PC-3 (cell line): Measurements from ENCODE around the gene TUBB1. TPM values are rescaled to one million over a fixed set of nuclear protein-coding genes. Genes with fewer than 3 reads are reported as not detected.

Experiments
- ATAC-seq: fragments of 200-7000 bp; cut with Tn5 transposase; 2 replicates; pipeline ENCODE4 v1.9.1; 2020; ENCODE audit warnings: mild to moderate bottlenecking, moderate library complexity
- BruUV-seq: library from RNA; stranded (reverse); fragments of 400-500 nt; replicated peaks from 2 replicates; lab custom pipeline; 2021; lab: Mats Ljungman, UMichigan
- CTCF ChIA-PET: fragments of 300-600 bp; sonication (Branson Sonifier 250); formaldehyde crosslinking; loops from one replicate; lab custom pipeline; 2022; ENCODE audit warnings: antibody characterized with exemption; lab: Charles Lee
- POLR2A ChIA-PET: fragments of 300-600 bp; sonication (Branson Sonifier 250); formaldehyde crosslinking; loops from one replicate; lab custom pipeline; 2022; ENCODE audit warnings: antibody characterized with exemption; ENCODE audit not compliant: unreplicated experiment; lab: Charles Lee
- DNase-seq: peaks from one replicate; pipeline ENCODE4 v3.0.0-alpha.2; 2015
- H2AFZ ChIP-seq: fragments of 300-600 bp; sonication (generic); 2 replicates; pipeline ENCODE4 v1.6.0; 2016; ENCODE audit warnings: antibody characterized with exemption, low read length
- H3F3A ChIP-seq: fragments of 300-600 bp; sonication (generic); one replicate; pipeline ENCODE4 v1.6.0; 2017; ENCODE audit warnings: antibody characterized with exemption, low read length, control low read depth, mild to moderate bottlenecking; ENCODE audit not compliant: unreplicated experiment
- H3K27ac ChIP-seq: fragments of 300-600 bp; sonication (generic); 2 replicates; pipeline ENCODE4 v1.5.1; 2016; ENCODE audit warnings: mild to moderate bottlenecking, low read length
- H3K27me3 ChIP-seq: fragments of 300-600 bp; sonication (generic); 2 replicates; pipeline ENCODE4 v1.6.1; 2016; ENCODE audit warnings: low read length, mixed read lengths
- H3K36me3 ChIP-seq: fragments of 300-600 bp; sonication (generic); 2 replicates; pipeline ENCODE4 v1.6.1; 2016; ENCODE audit warnings: low read depth, mixed run types, low read length, mixed read lengths
- H3K4me1 ChIP-seq: fragments of 300-600 bp; sonication (generic); 2 replicates; pipeline ENCODE4 v1.5.1; 2016; ENCODE audit warnings: low read length; ENCODE audit not compliant: insufficient read depth
- H3K4me2 ChIP-seq: fragments of 300-600 bp; sonication (generic); 2 replicates; pipeline ENCODE4 v1.6.0; 2016; ENCODE audit warnings: low read length
- H3K4me3 ChIP-seq: fragments of 300-600 bp; sonication (generic); 2 replicates; pipeline ENCODE4 v1.5.1; 2016; ENCODE audit warnings: mild to moderate bottlenecking, low read length, mixed read lengths
- H3K79me2 ChIP-seq: fragments of 300-600 bp; sonication (generic); 2 replicates; pipeline ENCODE4 v1.6.1; 2017; ENCODE audit warnings: low read length, mixed read lengths
- H3K9ac ChIP-seq: fragments of 300-600 bp; sonication (generic); 2 replicates; pipeline ENCODE4 v1.6.0; 2016; ENCODE audit warnings: mild to moderate bottlenecking, low read length
- H3K9me2 ChIP-seq: fragments of 300-600 bp; sonication (generic); replicated peaks from 2 replicates; pipeline ENCODE4 v1.6.1; 2016; ENCODE audit warnings: mixed run types, low read length, mixed read lengths
- H3K9me3 ChIP-seq: fragments of 300-600 bp; sonication (generic); 2 replicates; pipeline ENCODE4 v1.6.1; 2016; ENCODE audit warnings: low read length, mixed read lengths
- H4K20me1 ChIP-seq: fragments of 300-600 bp; sonication (generic); 2 replicates; pipeline ENCODE4 v1.6.1; 2016; ENCODE audit warnings: low read length, mixed read lengths
- CTCF ChIP-seq: fragments of 300-600 bp; sonication (generic); conservative IDR thresholded peaks from 2 replicates; pipeline ENCODE4 v1.5.1; 2017; ENCODE audit warnings: antibody characterized with exemption, low read depth, mild to moderate bottlenecking, low read length
- EZH2 ChIP-seq: fragments of 300-600 bp; sonication (generic); IDR thresholded peaks from one replicate; pipeline ENCODE4 v1.6.1; 2017; ENCODE audit warnings: antibody characterized with exemption, mild to moderate bottlenecking, low read length; ENCODE audit not compliant: unreplicated experiment
- EZH2phosphoT487 ChIP-seq: fragments of 300-600 bp; sonication (generic); IDR thresholded peaks from 2 replicates; pipeline ENCODE4 v1.6.1; 2018; ENCODE audit warnings: mild to moderate bottlenecking, antibody characterized with exemption, low read length, borderline replicate concordance
- intact Hi-C: fragments of 100-400 bp; cut with micrococcal nuclease; formaldehyde crosslinking; loops from 2 replicates; pipeline ENCODE4 v1.9.0; 2023
- total RNA-seq: library from RNA; depleted of rRNA; stranded (reverse); fragments of >200 nt; gene quantifications from 2 replicates; pipeline ENCODE4 v1.2.3, GENCODE V29; 2014

TUBB1 gene
- total RNA-seq, 1 experiment from 2014 or later: not detected

GRCh38 chr20:59006167-59006863, 12.9 kb upstream of the TUBB1 start:
- H4K20me1 ChIP-seq: no peaks in the 10 kb centered on the region
- BruUV-seq: TSS peak; percentile 61
- intact Hi-C loops: no loop called here
- CTCF ChIA-PET: no interaction called here
- H3K4me3 ChIP-seq: peak overlapping the region; percentile 96
- POLR2A ChIA-PET: no interaction called here
- peaks cover 35% of the 10 kb centered on the region for H3K4me1 ChIP-seq
- H3K9ac ChIP-seq: peak overlapping the region; percentile 88
- no peaks in the 10 kb centered on the region for H3K9me3 ChIP-seq
- H2AFZ ChIP-seq: peak overlapping the region; percentile 90
- TF ChIP-seq EZH2 (no peak), CTCF (no peak), EZH2phosphoT487 (no peak)
- no peaks in the 10 kb centered on the region for H3K27me3 ChIP-seq
- no peaks in the 10 kb centered on the region for H3K9me2 ChIP-seq
- H3F3A ChIP-seq: no peaks in the 10 kb centered on the region
- peak; percentile 40 for DNase-seq
- peak overlapping the region; percentile 99 for H3K4me2 ChIP-seq
- H3K79me2 ChIP-seq: peaks cover 30% of the 10 kb centered on the region
- peak; percentile 33 for ATAC-seq
- no peak overlapping the region for H3K27ac ChIP-seq
- H3K36me3 ChIP-seq: no peaks in the 10 kb centered on the region; the same call in 1 of the 2 replicates

- peak; percentile 54 for DNase-seq
- CTCF ChIA-PET: no interaction called here
- BruUV-seq: no TSS peak
These were observed 12.2 kb upstream of the TUBB1 start, which contains the start of gene CTSZ for GRCh38 chr20:59006864-59007664. CTSZ (minus strand) TSS chr20:59007254; CDS start chr20:59007128, 126 bp downstream.

More at GRCh38 chr20:59006864-59007664, 12.2 kb upstream of the TUBB1 start, which contains the start of gene CTSZ:
- Histone ChIP-seq H3K79me2 (peaks cover 30% of the 10 kb centered on the region), H3F3A (no peaks in the 10 kb centered on the region), H3K9me3 (no peaks in the 10 kb centered on the region), H3K4me1 (peaks cover 40% of the 10 kb centered on the region), H3K9ac (peak within 1 kb of the TSS; percentile 88), H3K27ac (no peak within 1 kb of the TSS), H3K4me3 (peak within 1 kb of the TSS; percentile 96), H3K27me3 (no peaks in the 10 kb centered on the region), H3K36me3 (no peaks in the 10 kb centered on the region), H3K9me2 (no peaks in the 10 kb centered on the region), H2AFZ (peak within 1 kb of the TSS; percentile 90), H3K4me2 (peak within 1 kb of the TSS; percentile 99), H4K20me1 (no peaks in the 10 kb centered on the region)
- POLR2A ChIA-PET: no interaction called here
- intact Hi-C loops: no loop called here
- TF ChIP-seq EZH2 (no peak), EZH2phosphoT487 (no peak), CTCF (no peak)
- peak; percentile 73 for ATAC-seq
